ENCODE results near the gene ADCY5.

DNA sequence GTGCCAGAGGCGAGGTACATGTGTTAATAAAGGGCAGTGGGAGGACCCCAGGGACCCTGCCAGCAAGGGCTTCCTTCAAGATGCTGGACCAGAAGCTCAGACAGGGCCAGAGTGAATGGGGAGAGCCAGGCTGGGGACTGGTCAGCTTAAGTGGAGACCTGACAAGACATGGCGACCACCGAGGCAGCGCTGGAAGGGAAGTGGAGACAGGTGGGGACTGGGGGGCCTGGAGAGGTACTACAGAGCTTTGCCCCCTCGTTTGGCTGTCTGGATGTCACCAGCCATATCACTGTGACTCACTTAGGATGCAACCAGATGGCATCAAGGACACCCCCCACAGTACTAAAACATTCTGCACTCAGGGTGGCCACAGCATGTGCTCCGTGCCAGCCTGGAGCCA lies 97.9 kb downstream of the ADCY5 start:
- TF ChIP-seq, protein P1, sequence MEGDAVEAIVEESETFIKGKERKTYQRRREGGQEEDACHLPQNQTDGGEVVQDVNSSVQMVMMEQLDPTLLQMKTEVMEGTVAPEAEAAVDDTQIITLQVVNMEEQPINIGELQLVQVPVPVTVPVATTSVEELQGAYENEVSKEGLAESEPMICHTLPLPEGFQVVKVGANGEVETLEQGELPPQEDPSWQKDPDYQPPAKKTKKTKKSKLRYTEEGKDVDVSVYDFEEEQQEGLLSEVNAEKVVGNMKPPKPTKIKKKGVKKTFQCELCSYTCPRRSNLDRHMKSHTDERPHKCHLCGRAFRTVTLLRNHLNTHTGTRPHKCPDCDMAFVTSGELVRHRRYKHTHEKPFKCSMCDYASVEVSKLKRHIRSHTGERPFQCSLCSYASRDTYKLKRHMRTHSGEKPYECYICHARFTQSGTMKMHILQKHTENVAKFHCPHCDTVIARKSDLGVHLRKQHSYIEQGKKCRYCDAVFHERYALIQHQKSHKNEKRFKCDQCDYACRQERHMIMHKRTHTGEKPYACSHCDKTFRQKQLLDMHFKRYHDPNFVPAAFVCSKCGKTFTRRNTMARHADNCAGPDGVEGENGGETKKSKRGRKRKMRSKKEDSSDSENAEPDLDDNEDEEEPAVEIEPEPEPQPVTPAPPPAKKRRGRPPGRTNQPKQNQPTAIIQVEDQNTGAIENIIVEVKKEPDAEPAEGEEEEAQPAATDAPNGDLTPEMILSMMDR (IDR thresholded peaks at IDR 0.05): no peak
- TF ChIP-seq POLR2A (IDR thresholded peaks at IDR 0.05): no peak

All from Peyer's patch (tissue), 4 donors.